GM13976 (cell line): Measurements from ENCODE around the gene C8B.

Experiments
- DNase-seq: peaks from one replicate; pipeline ENCODE4 v3.0.0; 2012; ENCODE audit warnings: low spot score
- in situ Hi-C: fragments of 300-500 bp; cut with MboI; formaldehyde crosslinking; loops from one replicate; pipeline ENCODE4 v1.12.0; 2022; ENCODE audit warnings: low sequenced_read_pairs, mixed read lengths, inconsistent platforms; ENCODE audit not compliant: unreplicated experiment
- TF ChIP-seq, protein P1 (sequence below): IDR thresholded peaks from 2 replicates; pipeline ENCODE4 v1.5.1; 2012; ENCODE audit warnings: borderline replicate concordance, mild to moderate bottlenecking; ENCODE audit not compliant: insufficient read depth; ENCODE audit errors: extremely low read depth, missing control alignments, control extremely low read depth

C8B gene

DNA sequence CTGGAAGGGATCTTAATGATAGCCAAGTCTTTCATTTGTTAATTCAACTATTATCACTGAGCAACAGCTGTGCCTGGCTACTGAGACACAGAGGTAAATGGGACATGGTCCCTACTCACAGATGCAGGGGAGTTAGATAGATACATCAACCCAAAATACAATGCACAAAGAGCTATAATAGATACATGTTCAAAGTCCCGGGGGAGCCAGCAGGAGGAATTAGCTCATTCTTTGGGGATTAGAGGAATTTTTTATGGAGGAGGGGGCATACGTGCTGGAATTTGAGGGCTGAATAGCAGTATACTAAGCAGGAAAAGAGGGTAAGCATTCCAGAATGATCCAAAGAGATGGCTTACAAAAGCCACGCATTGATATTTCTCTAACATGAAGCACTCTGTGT is 34.6 kb downstream of the C8B start:
- in situ Hi-C loops = no loop called here
- TF ChIP-seq, protein P1, sequence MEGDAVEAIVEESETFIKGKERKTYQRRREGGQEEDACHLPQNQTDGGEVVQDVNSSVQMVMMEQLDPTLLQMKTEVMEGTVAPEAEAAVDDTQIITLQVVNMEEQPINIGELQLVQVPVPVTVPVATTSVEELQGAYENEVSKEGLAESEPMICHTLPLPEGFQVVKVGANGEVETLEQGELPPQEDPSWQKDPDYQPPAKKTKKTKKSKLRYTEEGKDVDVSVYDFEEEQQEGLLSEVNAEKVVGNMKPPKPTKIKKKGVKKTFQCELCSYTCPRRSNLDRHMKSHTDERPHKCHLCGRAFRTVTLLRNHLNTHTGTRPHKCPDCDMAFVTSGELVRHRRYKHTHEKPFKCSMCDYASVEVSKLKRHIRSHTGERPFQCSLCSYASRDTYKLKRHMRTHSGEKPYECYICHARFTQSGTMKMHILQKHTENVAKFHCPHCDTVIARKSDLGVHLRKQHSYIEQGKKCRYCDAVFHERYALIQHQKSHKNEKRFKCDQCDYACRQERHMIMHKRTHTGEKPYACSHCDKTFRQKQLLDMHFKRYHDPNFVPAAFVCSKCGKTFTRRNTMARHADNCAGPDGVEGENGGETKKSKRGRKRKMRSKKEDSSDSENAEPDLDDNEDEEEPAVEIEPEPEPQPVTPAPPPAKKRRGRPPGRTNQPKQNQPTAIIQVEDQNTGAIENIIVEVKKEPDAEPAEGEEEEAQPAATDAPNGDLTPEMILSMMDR = no peak
- DNase-seq = no peak

DNA sequence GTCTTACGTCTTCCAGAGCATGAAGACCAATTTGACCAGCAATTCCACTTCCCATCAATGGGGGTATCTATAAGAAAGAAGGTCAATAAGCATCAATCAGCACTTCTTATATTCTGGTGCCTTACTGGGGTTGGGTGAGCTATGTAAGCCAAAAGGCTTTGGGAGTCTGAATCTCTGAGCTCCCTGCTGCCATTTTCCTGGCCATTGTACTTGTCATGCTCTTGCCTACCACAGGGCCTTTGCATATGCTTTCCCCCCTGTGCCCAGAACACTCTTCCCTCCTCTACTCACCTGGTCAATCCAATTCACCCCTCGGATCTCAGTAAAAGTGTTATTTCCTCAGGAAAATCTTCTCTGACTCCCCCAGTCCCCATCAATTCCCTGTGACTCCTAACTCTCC is 36.3 kb downstream of the C8B start:
- in situ Hi-C loops = no loop called here
- DNase-seq = no peak
- TF ChIP-seq, protein P1 = no peak

- TF ChIP-seq, protein P1 = no peak
- DNase-seq = no peak
- in situ Hi-C loops = no loop called here
Measured at GRCh38 chr1:56927986-56928385, 37.8 kb downstream of the C8B start.

DNA sequence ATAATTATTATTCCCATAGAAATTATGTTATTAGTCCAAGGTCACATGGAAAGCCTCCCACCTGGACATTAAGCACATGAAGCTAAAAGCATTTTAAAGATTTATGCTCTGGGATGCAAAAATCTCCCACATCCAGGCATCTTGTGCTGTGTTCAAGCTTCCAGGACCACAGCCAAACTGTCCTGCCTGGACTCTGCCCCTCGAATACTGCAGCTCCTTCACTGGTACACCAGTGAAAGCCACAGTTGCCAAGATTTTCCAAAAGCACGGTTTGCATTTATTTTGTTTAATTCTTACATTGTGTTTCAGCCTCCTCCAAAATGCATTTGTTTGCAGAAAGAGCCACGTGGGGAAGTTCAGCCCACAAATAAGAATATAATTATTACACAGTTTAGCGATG is 38.6 kb downstream of the C8B start:
- TF ChIP-seq, protein P1 = no peak
- DNase-seq = no peak
- in situ Hi-C loops = no loop called here

GRCh38 chr1:56925193-56925592 is 40.6 kb downstream of the C8B start:
- TF ChIP-seq, protein P1 = no peak
- no peak for DNase-seq
- in situ Hi-C loops = no loop called here

DNA sequence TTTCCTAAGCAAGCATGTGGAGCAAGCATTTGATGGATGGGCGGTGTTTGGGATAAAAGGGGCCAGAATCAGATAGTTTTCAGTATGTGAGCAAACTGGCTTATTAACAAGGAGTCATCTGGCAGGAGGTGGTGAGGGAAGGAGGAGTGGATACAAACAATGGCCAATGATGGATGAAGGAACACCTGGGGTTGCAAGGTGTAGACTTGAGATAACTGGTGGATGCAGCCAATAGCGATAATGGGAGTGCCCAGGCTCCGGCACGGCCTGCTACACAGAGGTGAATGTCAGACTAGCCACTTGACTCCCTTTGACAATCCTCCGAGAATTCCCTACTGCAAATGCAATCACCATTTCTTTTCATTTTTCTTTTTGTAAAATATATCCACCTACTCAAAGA is 41.7 kb downstream of the C8B start:
- TF ChIP-seq, protein P1 = no peak
- no peak for DNase-seq
- in situ Hi-C loops = no loop called here

DNA sequence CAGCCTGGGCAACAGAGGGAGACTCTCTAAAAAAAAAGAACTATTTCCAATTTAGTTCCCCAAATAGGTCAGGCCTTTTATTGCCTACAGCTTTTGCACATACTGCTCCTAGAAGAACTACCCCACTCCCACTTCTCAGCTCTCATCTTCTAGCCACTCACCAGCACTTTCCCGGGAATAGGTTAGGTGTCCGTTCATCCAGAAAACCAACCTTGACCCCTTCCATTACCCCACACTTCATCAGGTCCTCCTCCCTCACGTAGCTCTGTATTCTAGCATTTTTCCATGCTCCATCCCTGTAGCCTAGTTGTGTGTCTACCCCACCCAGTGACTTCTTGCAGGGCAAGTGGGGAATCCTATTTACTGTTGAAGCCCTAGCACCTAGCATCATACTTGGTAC is 42.6 kb downstream of the C8B start:
- no peak for DNase-seq
- TF ChIP-seq, protein P1 = no peak
- in situ Hi-C loops = no loop called here
